Endothelial cell of umbilical vein (primary cell): ENCODE results near the gene AKTIP. TPM values are rescaled to one million over a fixed set of nuclear protein-coding genes. Genes with fewer than 3 reads are reported as not detected.

Experiments used
- BruUV-seq: library from RNA; stranded (reverse); fragments of 400-500 nt; replicated peaks from 2 replicates; lab custom pipeline; 2021; lab: Mats Ljungman, UMichigan
- CTCF ChIA-PET: fragments of 300-600, 350-600 bp; sonication (Branson Sonifier 250); formaldehyde crosslinking; loops from one replicate; lab custom pipeline; 2021; ENCODE audit warnings: antibody characterized with exemption, inconsistent platforms; lab: Charles Lee
- POLR2A ChIA-PET: fragments of 300-600, 350-600 bp; sonication (Branson Sonifier 250); formaldehyde crosslinking; loops from one replicate; lab custom pipeline; 2021; ENCODE audit warnings: antibody characterized with exemption, inconsistent platforms; lab: Charles Lee
- DNase-seq: peaks from one replicate; pipeline ENCODE4 v3.0.0-alpha.2; 2011; ENCODE audit warnings: low read depth, low spot score
- FAIRE-seq: peaks from 2 replicates; lab custom pipeline; 2011; peaks lifted over from hg19 to GRCh38; lab: Jason Lieb, UNC
- H2AFZ ChIP-seq: 2 replicates; pipeline ENCODE4 v1.6.0; 2012; ENCODE audit warnings: low read depth, low read length, control low read depth, inconsistent platforms
- H3K27ac ChIP-seq: 2 replicates; pipeline ENCODE4 v1.5.1; 2011; ENCODE audit warnings: low read depth, mild to moderate bottlenecking, control low read depth, low read length, moderate library complexity; ENCODE audit not compliant: insufficient read depth
- H3K27me3 ChIP-seq, 2 experiments: 2 replicates each; pipeline versions ENCODE4 v1.6.0 to v1.6.1; 2011; ENCODE audit warnings: low read length in 2 of 2, mixed read lengths in 1 of 2; ENCODE audit not compliant: control insufficient read depth in 2 of 2, insufficient read depth in 2 of 2
- H3K36me3 ChIP-seq, 2 experiments: 2 replicates in 1 of 2; 3 replicates in 1 of 2; pipeline ENCODE4 v1.5.1; 2011; ENCODE audit warnings: low read length in 2 of 2, mild to moderate bottlenecking in 1 of 2, moderate library complexity in 1 of 2; ENCODE audit not compliant: control insufficient read depth in 2 of 2, insufficient read depth in 2 of 2; ENCODE audit errors: extremely low read depth in 1 of 2
- H3K4me1 ChIP-seq: 3 replicates; pipeline ENCODE4 v1.5.1; 2011; ENCODE audit warnings: mild to moderate bottlenecking, low read length; ENCODE audit not compliant: control insufficient read depth, insufficient read depth; ENCODE audit errors: extremely low read depth
- H3K4me2 ChIP-seq: 2 replicates; pipeline ENCODE4 v1.6.1; 2011; ENCODE audit warnings: low read length, control low read depth, mixed read lengths; ENCODE audit not compliant: insufficient read depth
- H3K4me3 ChIP-seq, 3 experiments: fragments of 200-600 bp in 1 of 3; sonication (generic), shearing (Covaris generic) in 1 of 3; replicated peaks in 1 of 3; 2 replicates each; pipeline ENCODE4 v1.5.1; 2011 to 2016; ENCODE audit warnings: control low read depth in 3 of 3, low read length in 3 of 3, mild to moderate bottlenecking in 2 of 3, inconsistent platforms in 1 of 3, low read depth in 1 of 3, moderate library complexity in 1 of 3; ENCODE audit not compliant: insufficient read depth in 1 of 3
- H3K79me2 ChIP-seq: 2 replicates; pipeline ENCODE4 v1.6.0; 2012; ENCODE audit warnings: low read length, inconsistent platforms; ENCODE audit not compliant: control insufficient read depth, insufficient read depth
- H3K9ac ChIP-seq: replicated peaks from 2 replicates; pipeline ENCODE3; 2011; ENCODE audit warnings: low read length, control low read depth; ENCODE audit not compliant: insufficient read depth; ENCODE audit errors: extremely low read depth
- H3K9me1 ChIP-seq: replicated peaks from 3 replicates; pipeline ENCODE4 v1.6.0; 2011; ENCODE audit warnings: mild to moderate bottlenecking, low read length; ENCODE audit not compliant: control insufficient read depth, insufficient read depth; ENCODE audit errors: extremely low read depth
- H3K9me3 ChIP-seq: replicated peaks from 2 replicates; pipeline ENCODE4 v1.5.1; 2012; ENCODE audit warnings: low read length, inconsistent platforms; ENCODE audit not compliant: control insufficient read depth, insufficient read depth
- H4K20me1 ChIP-seq: replicated peaks from 2 replicates; pipeline ENCODE3; 2011; ENCODE audit warnings: mild to moderate bottlenecking, low read length; ENCODE audit not compliant: control insufficient read depth, insufficient read depth; ENCODE audit errors: extremely low read depth
- EZH2 ChIP-seq: IDR thresholded peaks from 2 replicates; pipeline ENCODE4 v1.6.1; 2012; ENCODE audit warnings: borderline replicate concordance, low read depth, mild to moderate bottlenecking, moderate library complexity, low read length, inconsistent platforms; ENCODE audit not compliant: severe bottlenecking
- FOS ChIP-seq: IDR thresholded peaks from 2 replicates; pipeline ENCODE4 v1.6.1; 2011; ENCODE audit warnings: mild to moderate bottlenecking, low read length, moderate library complexity, borderline replicate concordance; ENCODE audit not compliant: insufficient read depth
- GATA2 ChIP-seq: IDR thresholded peaks from 2 replicates; pipeline ENCODE4 v1.7.0; 2011; ENCODE audit warnings: low read depth, mild to moderate bottlenecking, moderate library complexity, mixed read lengths, low read length; ENCODE audit not compliant: insufficient read length, insufficient read depth
- JUN ChIP-seq: IDR thresholded peaks from 2 replicates; pipeline ENCODE4 v1.6.1; 2011; ENCODE audit warnings: borderline replicate concordance, low read depth; ENCODE audit not compliant: insufficient read length, insufficient read depth
- MYC ChIP-seq: IDR thresholded peaks from one replicate; pipeline ENCODE4 v1.6.1; 2011; ENCODE audit warnings: mild to moderate bottlenecking, low read depth, low read length
- POLR2A ChIP-seq: IDR thresholded peaks from 2 replicates; pipeline ENCODE4 v1.6.1; 2012; ENCODE audit warnings: low read depth, mild to moderate bottlenecking, control low read depth, low read length
- POLR2AphosphoS5 ChIP-seq: IDR thresholded peaks from 2 replicates; pipeline ENCODE4 v1.6.1; 2012; ENCODE audit warnings: low read depth, mild to moderate bottlenecking, control low read depth, low read length, moderate library complexity; ENCODE audit not compliant: insufficient read depth
- dilution Hi-C: fragments of 300-500 bp; cut with MboI; formaldehyde crosslinking; loops from one replicate; pipeline ENCODE4 v1.15.0; 2019; ENCODE audit warnings: low sequenced_read_pairs; ENCODE audit not compliant: extremely low pct_ligation_motif_present
- intact Hi-C: fragments of 100-400 bp; cut with micrococcal nuclease; formaldehyde crosslinking; loops from one replicate; pipeline ENCODE4 v1.10.0; 2022
- polyA plus RNA-seq, 4 experiments: library from polyadenylated mRNA; depleted of rRNA in 3 of 4; stranded (reverse) in 3 of 4; unstranded in 1 of 4; fragments of >200 nt; gene quantifications; 2 replicates each; pipeline versions ENCODE4 v1.2.1 to v1.2.3, GENCODE V29; 2011 to 2012; ENCODE audit warnings: missing spikeins in 1 of 4
- total RNA-seq: library from RNA; stranded (reverse); gene quantifications from 2 replicates; pipeline ENCODE4 v1.2.3, GENCODE V29; 2021
- TF ChIP-seq, protein P1 (sequence below), 2 donors: IDR thresholded peaks; 1 replicate in 1 of 2; 2 replicates in 1 of 2; pipeline ENCODE4 v1.5.1; 2011; ENCODE audit warnings: low read length in 2 of 2, mild to moderate bottlenecking in 2 of 2, moderate library complexity in 2 of 2, control low read depth in 1 of 2, inconsistent platforms in 1 of 2, low read depth in 1 of 2; ENCODE audit not compliant: insufficient read depth in 1 of 2; ENCODE audit errors: extremely low read depth in 1 of 2
- TF ChIP-seq, protein P2 (sequence below): IDR thresholded peaks from 2 replicates; pipeline ENCODE4 v1.6.1; 2011; ENCODE audit not compliant: insufficient read depth, insufficient read length

The AKTIP gene
- total and polyA plus RNA-seq, 2 donors (not counting 3 experiments of a cell fraction or from before 2014, with no cell fraction given) = 25.1 to 32.7 TPM

DNA sequence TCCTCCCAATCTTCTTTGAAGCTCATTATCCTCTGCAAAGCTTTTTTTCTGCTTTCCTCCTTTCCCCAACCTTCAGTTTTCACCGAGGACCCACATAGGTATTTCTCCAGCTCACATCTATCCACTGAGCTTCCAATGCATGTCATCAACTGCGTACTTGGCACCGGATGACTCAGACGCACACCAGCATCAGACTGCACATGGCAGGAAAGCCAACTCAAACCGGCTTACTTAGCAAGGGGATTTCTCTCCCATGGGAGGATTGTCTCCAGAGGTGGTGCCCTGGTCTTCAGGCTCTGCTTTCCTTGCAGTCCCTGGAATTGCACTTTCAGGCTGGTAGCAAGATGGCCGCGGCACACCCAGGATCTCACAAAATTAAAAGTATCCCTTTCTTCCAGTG lies 1.7 kb upstream of the AKTIP start:
- TF ChIP-seq, protein P1, sequence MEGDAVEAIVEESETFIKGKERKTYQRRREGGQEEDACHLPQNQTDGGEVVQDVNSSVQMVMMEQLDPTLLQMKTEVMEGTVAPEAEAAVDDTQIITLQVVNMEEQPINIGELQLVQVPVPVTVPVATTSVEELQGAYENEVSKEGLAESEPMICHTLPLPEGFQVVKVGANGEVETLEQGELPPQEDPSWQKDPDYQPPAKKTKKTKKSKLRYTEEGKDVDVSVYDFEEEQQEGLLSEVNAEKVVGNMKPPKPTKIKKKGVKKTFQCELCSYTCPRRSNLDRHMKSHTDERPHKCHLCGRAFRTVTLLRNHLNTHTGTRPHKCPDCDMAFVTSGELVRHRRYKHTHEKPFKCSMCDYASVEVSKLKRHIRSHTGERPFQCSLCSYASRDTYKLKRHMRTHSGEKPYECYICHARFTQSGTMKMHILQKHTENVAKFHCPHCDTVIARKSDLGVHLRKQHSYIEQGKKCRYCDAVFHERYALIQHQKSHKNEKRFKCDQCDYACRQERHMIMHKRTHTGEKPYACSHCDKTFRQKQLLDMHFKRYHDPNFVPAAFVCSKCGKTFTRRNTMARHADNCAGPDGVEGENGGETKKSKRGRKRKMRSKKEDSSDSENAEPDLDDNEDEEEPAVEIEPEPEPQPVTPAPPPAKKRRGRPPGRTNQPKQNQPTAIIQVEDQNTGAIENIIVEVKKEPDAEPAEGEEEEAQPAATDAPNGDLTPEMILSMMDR (IDR thresholded peaks at IDR 0.05; ENCODE audit: extremely low read depth in 1 of 2, insufficient read depth in 1 of 2, low read depth in 1 of 2, low read length in 2 of 2) = no peak
- TF ChIP-seq JUN (peak; percentile 69), FOS (peak; percentile 55), MYC (peak; percentile 49), POLR2A (no peak), GATA2 (no peak), EZH2 (no peak), POLR2AphosphoS5 (no peak)
- TF ChIP-seq, protein P2, sequence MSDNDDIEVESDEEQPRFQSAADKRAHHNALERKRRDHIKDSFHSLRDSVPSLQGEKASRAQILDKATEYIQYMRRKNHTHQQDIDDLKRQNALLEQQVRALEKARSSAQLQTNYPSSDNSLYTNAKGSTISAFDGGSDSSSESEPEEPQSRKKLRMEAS = peak; percentile 55
- intact Hi-C loops (loop anchor here (5.0 to 10.0 kb wide), 3 partner anchors 182 to 450 kb away; partner anchors contain the start of genes CHD9, CHD9NB, FTO and RPGRIP1L), dilution Hi-C loops (no loop called here)
- FAIRE-seq (peak; percentile 89), DNase-seq (peak; percentile 77)
- no TSS peak for BruUV-seq
- peak overlapping the region; percentile 57 for H3K9ac ChIP-seq
- peaks cover 4% of the 10 kb centered on the region for H3K79me2 ChIP-seq
- H3K9me1 ChIP-seq = no peaks in the 10 kb centered on the region
- no peaks in the 10 kb centered on the region for H4K20me1 ChIP-seq
- CTCF ChIA-PET = interaction anchor here (0.8 to 2.9 kb wide), 2 partner anchors 31 to 45 kb away, joined by 3 to 13 read pairs; no protein-coding TSS in a partner anchor
- H3K4me2 ChIP-seq = peak overlapping the region; percentile 12
- peak overlapping the region; percentile 4 for H2AFZ ChIP-seq
- H3K27ac ChIP-seq = peak overlapping the region; percentile 92
- no peaks in the 10 kb centered on the region for H3K27me3 ChIP-seq
- peaks cover 32% of the 10 kb centered on the region for H3K4me1 ChIP-seq
- H3K9me3 ChIP-seq = no peaks in the 10 kb centered on the region
- no peaks in the 10 kb centered on the region for H3K36me3 ChIP-seq
- peak overlapping the region in 1 of 3 experiments; percentile 6 for H3K4me3 ChIP-seq
- POLR2A ChIA-PET = interaction anchor here (1.1 to 1.4 kb wide), 2 partner anchors 10 to 14 kb away, joined by 3 to 5 read pairs; no protein-coding TSS in a partner anchor
